Globus pallidus (tissue), 1 donor: ENCODE measurements around the gene KCNA2.
A peak's percentile ranks its signal among the peaks of the same experiment; 100 is the strongest.

Source experiments
- DNase-seq: peaks from one replicate; pipeline ENCODE4 v3.0.0-alpha.2; 2015; ENCODE audit warnings: low spot score

Gene KCNA2

DNA sequence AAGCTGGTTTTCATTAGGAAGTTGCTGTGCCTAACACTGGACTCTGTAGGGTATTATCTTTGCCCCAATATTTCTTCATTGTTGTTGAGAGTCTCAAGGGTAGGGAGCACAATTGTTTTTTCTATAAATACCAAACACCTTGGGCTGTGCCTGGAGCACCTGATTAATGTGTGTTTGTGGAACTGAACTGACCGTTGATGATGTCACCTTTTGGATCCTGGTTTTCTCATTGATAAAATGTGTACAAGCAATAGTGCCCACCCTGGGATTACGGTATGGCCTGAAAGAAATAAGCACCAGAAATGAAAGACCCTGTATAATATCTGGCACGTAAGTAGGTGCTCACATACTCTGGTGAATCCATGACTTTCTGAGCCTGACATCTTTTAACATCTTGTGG is 39.3 kb downstream of the KCNA2 start:
- no peak for DNase-seq

- peak; percentile 98 for DNase-seq
Measured at GRCh38 chr1:110565565-110565964, 40.6 kb downstream of the KCNA2 start.

DNA sequence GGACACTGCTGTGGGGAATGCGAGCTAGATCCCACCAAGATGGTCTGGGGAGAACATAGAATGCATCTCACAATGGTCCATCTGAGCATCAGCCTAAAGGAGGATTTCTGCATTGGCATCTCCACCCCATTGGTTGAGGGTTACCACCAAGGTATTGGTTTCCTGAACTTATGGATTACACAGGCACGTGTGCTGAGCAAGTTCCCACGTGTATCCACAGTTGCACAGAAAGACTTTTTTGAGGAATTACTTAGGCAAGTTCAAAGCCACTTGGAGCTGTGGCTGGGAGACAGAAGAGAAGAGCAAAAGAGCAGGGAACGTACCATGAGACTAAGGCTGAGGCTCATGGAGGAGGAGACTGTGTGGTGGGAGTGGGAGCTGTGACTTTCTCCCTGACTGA is 43.1 kb downstream of the KCNA2 start:
- no peak for DNase-seq

GRCh38 chr1:110561596-110561995 is 44.6 kb downstream of the KCNA2 start:
- DNase-seq: no peak

GRCh38 chr1:110559157-110559556 is 47.0 kb downstream of the KCNA2 start:
- DNase-seq: no peak

GRCh38 chr1:110557481-110557880 is 48.7 kb downstream of the KCNA2 start:
- DNase-seq: no peak

DNA sequence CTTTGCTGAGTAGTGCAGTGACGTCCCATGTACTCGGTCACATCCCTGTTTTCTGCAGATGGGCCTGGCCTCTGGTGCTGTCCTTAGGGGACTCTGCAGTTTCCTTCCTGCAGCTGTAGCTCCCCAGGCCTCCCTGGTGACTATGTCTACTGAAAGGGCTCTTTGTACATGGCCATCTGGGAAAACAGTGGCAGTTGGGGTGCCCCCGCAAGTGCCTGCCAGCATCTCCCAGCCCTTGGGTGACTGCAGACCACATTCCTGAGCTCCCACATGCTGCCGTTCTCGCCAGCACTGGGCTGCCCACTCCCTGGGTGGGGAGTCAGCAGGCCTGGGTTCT is 49.7 kb downstream of the KCNA2 start:
- DNase-seq: peak; percentile 99

DNA sequence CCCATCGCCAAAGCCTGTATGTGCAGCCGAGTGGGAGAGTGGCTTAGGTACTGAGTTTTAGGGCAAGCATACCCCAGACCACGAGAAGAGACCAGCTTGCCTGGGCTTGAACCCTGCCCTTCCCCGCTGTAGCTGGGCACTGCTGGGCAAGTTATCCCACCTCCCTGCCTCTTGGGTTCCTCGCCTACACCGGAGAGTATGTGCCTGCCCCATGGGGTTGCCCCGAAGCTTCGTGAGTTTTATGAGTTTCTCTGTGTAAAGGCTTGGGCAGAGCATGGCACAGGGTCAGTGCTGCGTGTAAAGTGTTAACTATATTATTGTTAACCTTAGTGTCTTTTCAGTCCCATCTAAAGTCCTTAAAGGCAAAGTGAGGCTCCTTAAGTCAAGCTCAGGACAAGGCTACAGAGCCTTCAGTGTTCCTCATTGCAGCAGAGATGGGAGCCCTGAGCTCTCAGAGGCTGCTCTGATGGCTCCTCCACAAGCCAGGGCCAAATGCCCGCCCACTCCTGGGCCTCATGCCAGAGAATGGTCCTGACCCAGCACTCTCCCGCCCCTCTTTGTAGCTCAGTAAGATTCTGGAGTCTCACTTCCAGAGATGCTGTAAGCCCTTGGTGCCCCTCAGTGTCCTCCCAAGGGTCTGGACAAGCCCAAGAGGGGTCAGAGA is 50.2 kb downstream of the KCNA2 start:
- DNase-seq: peak; percentile 96

DNA sequence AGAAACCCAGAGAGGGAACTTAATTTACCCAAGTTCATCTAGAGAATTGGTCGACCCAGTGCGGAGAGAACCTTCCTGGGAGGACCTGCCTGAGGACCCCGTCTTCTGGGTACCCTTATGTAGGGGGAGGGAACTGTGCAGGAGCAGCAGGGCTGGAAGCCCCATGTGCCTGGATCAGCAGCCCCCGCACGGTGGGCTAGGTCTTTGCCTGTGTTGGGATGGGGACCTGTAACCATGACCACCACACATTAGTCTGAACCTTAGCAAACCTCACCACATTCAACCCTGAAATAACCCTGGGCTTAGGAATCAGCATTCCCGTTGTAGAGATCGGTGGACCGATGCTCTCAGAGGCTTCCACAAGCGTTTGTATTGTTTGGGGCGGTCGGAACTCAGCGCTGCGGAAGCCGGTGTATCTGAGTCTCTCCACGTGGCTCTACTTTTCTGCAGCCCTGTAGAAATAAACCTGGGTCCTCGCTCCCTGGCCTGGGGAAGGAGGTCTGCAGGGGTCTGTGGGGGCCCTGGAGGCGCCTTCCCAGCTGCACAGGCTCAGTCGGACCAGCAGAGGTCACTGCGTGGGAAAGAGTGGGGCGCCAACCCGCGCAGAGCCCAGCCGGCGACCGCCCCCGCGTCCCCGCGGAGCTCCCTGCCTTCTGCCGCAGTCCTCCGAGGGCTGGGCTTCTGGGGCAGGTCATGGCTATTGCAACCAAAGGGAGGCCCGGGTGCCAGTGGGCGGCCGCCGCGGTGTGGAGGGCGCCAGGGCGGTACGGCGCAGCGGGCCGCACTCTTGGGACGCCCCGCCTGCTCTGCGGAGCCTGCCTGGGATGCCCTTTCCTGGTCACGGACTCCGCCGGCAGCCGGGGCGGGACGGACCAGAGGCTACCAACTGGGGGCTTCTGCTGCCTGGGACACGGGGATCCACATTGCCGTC is 51.0 kb downstream of the KCNA2 start:
- DNase-seq: peak; percentile 76

DNA sequence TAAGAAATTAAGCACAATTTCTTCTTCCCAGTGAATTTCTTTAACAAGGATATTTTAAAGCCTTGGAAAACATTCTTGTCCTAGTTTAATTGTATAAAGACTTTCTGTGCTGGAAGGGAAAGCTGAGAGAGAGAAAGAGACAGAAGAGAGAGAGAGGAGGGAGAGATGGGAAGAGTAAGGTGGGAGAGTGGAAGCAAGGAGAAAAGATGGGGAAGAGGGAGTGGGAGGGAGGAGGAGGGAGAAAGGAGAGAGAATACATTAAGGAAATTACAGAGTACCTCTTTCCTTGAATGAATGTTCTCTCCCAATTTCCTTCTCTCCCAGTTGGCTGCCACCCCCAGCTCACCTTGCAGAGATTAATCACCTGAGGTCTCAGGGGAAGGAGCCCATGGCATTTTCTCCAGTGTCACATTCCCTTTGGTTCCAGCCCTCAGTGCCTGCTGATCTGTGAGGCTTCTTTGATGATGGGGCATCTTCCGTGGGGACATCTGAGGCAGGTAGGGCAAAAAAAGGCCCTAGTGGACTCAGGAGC is 54.8 kb downstream of the KCNA2 start:
- no peak for DNase-seq

GRCh38 chr1:110549831-110550230 is 56.3 kb downstream of the KCNA2 start:
- no peak for DNase-seq

- DNase-seq: no peak
Measured at GRCh38 chr1:110548381-110548780, 57.8 kb downstream of the KCNA2 start.

DNA sequence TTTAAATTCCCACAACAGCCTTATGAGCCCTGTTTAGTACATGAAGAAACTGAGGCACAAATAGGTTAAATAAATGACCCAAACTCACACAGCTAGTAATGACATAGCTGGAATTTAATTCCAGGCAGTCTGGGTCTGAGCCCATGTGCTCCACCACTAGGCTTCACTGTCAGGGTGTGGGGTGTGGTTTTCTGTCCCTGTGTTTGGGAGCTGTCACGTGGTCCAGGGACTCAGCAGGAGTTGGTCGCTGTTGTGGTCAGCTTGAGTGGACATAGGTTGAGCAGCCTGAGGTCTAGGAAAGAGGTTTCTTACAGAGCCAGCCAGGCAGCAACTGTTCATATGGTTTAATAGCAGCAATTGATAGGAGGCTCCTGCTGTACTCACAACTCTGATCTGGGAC is 59.1 kb downstream of the KCNA2 start:
- DNase-seq: no peak

GRCh38 chr1:110545492-110545891 is 60.7 kb downstream of the KCNA2 start:
- no peak for DNase-seq

DNA sequence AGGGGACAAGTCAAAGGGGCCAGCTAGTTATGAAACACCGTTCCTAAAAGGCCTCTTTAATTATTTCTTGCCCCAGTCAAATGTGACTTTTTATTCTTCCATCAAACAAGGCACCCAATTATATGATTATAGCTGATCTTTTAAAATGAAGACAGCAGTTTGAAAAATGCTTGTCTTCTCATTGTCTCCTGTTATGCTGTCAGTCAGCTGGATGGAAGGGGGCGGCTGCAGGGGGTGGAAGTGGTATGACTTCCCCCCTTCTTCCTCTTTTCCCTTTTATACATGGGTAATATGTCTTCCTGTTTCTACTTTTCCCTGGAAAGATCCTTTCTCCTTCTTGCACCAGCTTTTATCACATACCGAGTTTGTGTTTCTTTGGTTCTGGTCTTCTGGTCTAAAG is 61.4 kb downstream of the KCNA2 start:
- DNase-seq: no peak
